ENCODE data around the gene PGBD1.
"Not testable (repeated sequence)": the region's sequence is repeated elsewhere in the genome, so short reads cannot be mapped to it uniquely, and the experiment has no call there.

PGBD1 gene

DNA sequence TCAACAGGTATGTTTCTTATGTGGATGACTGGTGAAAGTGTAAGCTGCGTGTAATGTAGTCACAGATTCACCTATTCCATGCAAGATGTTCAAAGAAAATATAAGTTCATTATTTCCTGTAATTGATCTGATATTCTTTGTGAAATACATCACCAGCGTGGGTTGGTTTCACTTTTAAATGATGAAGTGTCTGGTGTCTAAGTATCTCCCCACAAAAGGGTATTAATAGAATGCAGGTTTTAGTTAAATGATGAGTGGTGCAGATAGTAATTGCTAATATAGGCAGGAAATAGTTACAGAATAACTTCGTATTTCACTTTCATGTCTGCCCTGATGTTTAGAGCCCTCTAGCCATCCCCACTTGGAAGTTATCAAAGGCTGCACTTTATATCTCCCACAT, 22.2 kb downstream of the PGBD1 start:
- no peaks in the 10 kb centered on the region for H3K79me1 ChIP-seq (ENCODE audit: low read length)
- WGBS (ENCODE audit: extremely low coverage, insufficient coverage, low lambda C conversion rate) = no CpG with 5 or more reads among the region's 3 CpGs

GRCh38 chr6:28306363-28306762, 25.0 kb downstream of the PGBD1 start:
- H3K27me3 ChIP-seq (ENCODE audit: insufficient read depth, low read length, poor library complexity); H2AK5ac ChIP-seq (ENCODE audit: low read length); H3K56ac ChIP-seq (ENCODE audit: low read length); H2BK5ac ChIP-seq (ENCODE audit: low read length); H2BK15ac ChIP-seq (replicated peaks; ENCODE audit: low read depth); H3K36me3 ChIP-seq (ENCODE audit: control insufficient read depth, insufficient read depth, low read length); H3K4me2 ChIP-seq (ENCODE audit: low read length); H3K4me1 ChIP-seq (ENCODE audit: control insufficient read depth, low read depth, low read length); H3K79me1 ChIP-seq (ENCODE audit: low read length); H3K23ac ChIP-seq (ENCODE audit: low read length); H3K4me3 ChIP-seq (ENCODE audit: low read length); H4K5ac ChIP-seq (ENCODE audit: low read length); H3K27ac ChIP-seq (ENCODE audit: low read depth, low read length); DNase-seq; H4K8ac ChIP-seq (ENCODE audit: low read depth, low read length); H3K9ac ChIP-seq (ENCODE audit: low read length); H2BK120ac ChIP-seq (ENCODE audit: low read depth, low read length); H3K79me2 ChIP-seq (ENCODE audit: control insufficient read depth, insufficient read depth, low read length); H3K4ac ChIP-seq (ENCODE audit: low read depth, low read length); H3K18ac ChIP-seq (ENCODE audit: low read length): not testable (repeated sequence)

More for the DNA sequence above, 22.2 kb downstream of the PGBD1 start:
- Histone ChIP-seq H3K18ac (ENCODE audit: low read length) (no peak overlapping the region), H4K5ac (ENCODE audit: low read length) (no peak overlapping the region), H3K56ac (ENCODE audit: low read length) (no peak overlapping the region), H3K23ac (ENCODE audit: low read length) (no peak overlapping the region), H3K27ac (ENCODE audit: low read depth, low read length) (no peak overlapping the region), H3K79me2 (ENCODE audit: control insufficient read depth, insufficient read depth, low read length) (no peaks in the 10 kb centered on the region), H3K27me3 (ENCODE audit: insufficient read depth, low read length, poor library complexity) (no peaks in the 10 kb centered on the region), H3K4ac (ENCODE audit: low read depth, low read length) (no peak overlapping the region), H2BK15ac (replicated peaks; ENCODE audit: low read depth) (no peak overlapping the region), H3K4me1 (ENCODE audit: control insufficient read depth, low read depth, low read length) (no peaks in the 10 kb centered on the region), H2BK5ac (ENCODE audit: low read length) (no peak overlapping the region), H2BK120ac (ENCODE audit: low read depth, low read length) (no peak overlapping the region), H3K4me2 (ENCODE audit: low read length) (no peak overlapping the region), H3K36me3 (ENCODE audit: control insufficient read depth, insufficient read depth, low read length) (no peaks in the 10 kb centered on the region), H2AK5ac (ENCODE audit: low read length) (no peak overlapping the region), H3K4me3 (ENCODE audit: low read length) (no peak overlapping the region), H3K9ac (ENCODE audit: low read length) (no peak overlapping the region), H4K8ac (ENCODE audit: low read depth, low read length) (no peak overlapping the region)
- no peak for DNase-seq

GRCh38 chr6:28311139-28311823, 29.9 kb downstream of the PGBD1 start:
- H3K79me1 ChIP-seq (ENCODE audit: low read length) = no peaks in the 10 kb centered on the region
- no peak overlapping the region for H3K27ac ChIP-seq (ENCODE audit: low read depth, low read length)
- no peak overlapping the region for H2AK5ac ChIP-seq (ENCODE audit: low read length)
- no peak overlapping the region for H3K23ac ChIP-seq (ENCODE audit: low read length)
- no peaks in the 10 kb centered on the region for H3K36me3 ChIP-seq (ENCODE audit: control insufficient read depth, insufficient read depth, low read length)
- H2BK15ac ChIP-seq (replicated peaks; ENCODE audit: low read depth) = no peak overlapping the region
- DNase-seq = no peak
- H3K4me3 ChIP-seq (ENCODE audit: low read length) = no peak overlapping the region
- no peaks in the 10 kb centered on the region for H3K27me3 ChIP-seq (ENCODE audit: insufficient read depth, low read length, poor library complexity)
- H3K18ac ChIP-seq (ENCODE audit: low read length) = no peak overlapping the region
- no peak overlapping the region for H3K4me2 ChIP-seq (ENCODE audit: low read length)
- no peak overlapping the region for H3K56ac ChIP-seq (ENCODE audit: low read length)
- no peak overlapping the region for H3K4ac ChIP-seq (ENCODE audit: low read depth, low read length)
- WGBS (ENCODE audit: extremely low coverage, insufficient coverage, low lambda C conversion rate) = no CpG with 5 or more reads among the region's 9 CpGs
- H2BK120ac ChIP-seq (ENCODE audit: low read depth, low read length) = no peak overlapping the region
- H4K5ac ChIP-seq (ENCODE audit: low read length) = no peak overlapping the region
- H3K79me2 ChIP-seq (ENCODE audit: control insufficient read depth, insufficient read depth, low read length) = no peaks in the 10 kb centered on the region
- no peaks in the 10 kb centered on the region for H3K4me1 ChIP-seq (ENCODE audit: control insufficient read depth, low read depth, low read length)
- H3K9ac ChIP-seq (ENCODE audit: low read length) = no peak overlapping the region
- H2BK5ac ChIP-seq (ENCODE audit: low read length) = no peak overlapping the region
- no peak overlapping the region for H4K8ac ChIP-seq (ENCODE audit: low read depth, low read length)

- Histone ChIP-seq H3K27ac (ENCODE audit: low read depth, low read length) (no peak overlapping the region), H4K5ac (ENCODE audit: low read length) (no peak overlapping the region), H4K8ac (ENCODE audit: low read depth, low read length) (no peak overlapping the region), H2BK15ac (replicated peaks; ENCODE audit: low read depth) (no peak overlapping the region), H2BK5ac (ENCODE audit: low read length) (no peak overlapping the region), H3K4me3 (ENCODE audit: low read length) (no peak overlapping the region), H3K56ac (ENCODE audit: low read length) (no peak overlapping the region), H3K4me2 (ENCODE audit: low read length) (no peak overlapping the region), H2BK120ac (ENCODE audit: low read depth, low read length) (no peak overlapping the region), H3K18ac (ENCODE audit: low read length) (no peak overlapping the region), H3K4me1 (ENCODE audit: control insufficient read depth, low read depth, low read length) (no peaks in the 10 kb centered on the region), H3K4ac (ENCODE audit: low read depth, low read length) (no peak overlapping the region), H3K36me3 (ENCODE audit: control insufficient read depth, insufficient read depth, low read length) (no peaks in the 10 kb centered on the region), H3K79me2 (ENCODE audit: control insufficient read depth, insufficient read depth, low read length) (no peaks in the 10 kb centered on the region), H3K23ac (ENCODE audit: low read length) (no peak overlapping the region), H3K27me3 (ENCODE audit: insufficient read depth, low read length, poor library complexity) (no peaks in the 10 kb centered on the region), H3K9ac (ENCODE audit: low read length) (no peak overlapping the region), H2AK5ac (ENCODE audit: low read length) (no peak overlapping the region), H3K79me1 (ENCODE audit: low read length) (no peaks in the 10 kb centered on the region)
- no peak for DNase-seq
- no CpG with 5 or more reads among the region's 23 CpGs for WGBS (ENCODE audit: extremely low coverage, insufficient coverage, low lambda C conversion rate)
These were observed 31.6 kb downstream of the PGBD1 start for GRCh38 chr6:28312939-28313338.

DNA sequence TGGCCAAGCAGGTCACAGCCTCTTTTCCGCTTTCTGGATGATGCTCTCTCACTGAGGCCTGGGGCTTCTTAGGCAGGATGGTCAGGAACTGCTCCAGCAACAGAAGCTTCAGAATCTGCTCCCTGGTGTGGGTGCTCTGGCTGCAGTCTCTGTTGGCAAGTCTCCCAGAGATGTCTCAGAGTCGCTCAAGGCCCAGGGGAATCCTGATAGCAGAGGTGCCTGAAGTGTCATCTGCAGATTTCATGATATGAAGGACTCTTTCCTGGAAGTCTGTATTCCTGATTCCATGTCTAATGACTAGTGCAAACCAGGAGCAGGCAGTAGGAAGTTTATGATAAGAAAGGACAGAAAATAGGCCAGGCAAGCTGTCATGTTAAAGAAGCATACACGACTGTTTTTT, 34.3 kb downstream of the PGBD1 start:
- Histone ChIP-seq H3K56ac (ENCODE audit: low read length) (no peak overlapping the region), H3K4me3 (ENCODE audit: low read length) (no peak overlapping the region), H3K18ac (ENCODE audit: low read length) (no peak overlapping the region), H3K9ac (ENCODE audit: low read length) (no peak overlapping the region), H3K27ac (ENCODE audit: low read depth, low read length) (no peak overlapping the region), H3K23ac (ENCODE audit: low read length) (no peak overlapping the region), H3K4ac (ENCODE audit: low read depth, low read length) (no peak overlapping the region), H3K4me1 (ENCODE audit: control insufficient read depth, low read depth, low read length) (no peaks in the 10 kb centered on the region), H4K8ac (ENCODE audit: low read depth, low read length) (no peak overlapping the region), H2BK15ac (replicated peaks; ENCODE audit: low read depth) (no peak overlapping the region), H3K79me1 (ENCODE audit: low read length) (no peaks in the 10 kb centered on the region), H3K36me3 (ENCODE audit: control insufficient read depth, insufficient read depth, low read length) (no peaks in the 10 kb centered on the region), H3K4me2 (ENCODE audit: low read length) (no peak overlapping the region), H2AK5ac (ENCODE audit: low read length) (no peak overlapping the region), H3K27me3 (ENCODE audit: insufficient read depth, low read length, poor library complexity) (no peaks in the 10 kb centered on the region), H3K79me2 (ENCODE audit: control insufficient read depth, insufficient read depth, low read length) (no peaks in the 10 kb centered on the region), H2BK5ac (ENCODE audit: low read length) (no peak overlapping the region), H4K5ac (ENCODE audit: low read length) (no peak overlapping the region), H2BK120ac (ENCODE audit: low read depth, low read length) (no peak overlapping the region)
- no peak for DNase-seq
- WGBS (ENCODE audit: extremely low coverage, insufficient coverage, low lambda C conversion rate) = no CpG with 5 or more reads among the region's 3 CpGs

DNA sequence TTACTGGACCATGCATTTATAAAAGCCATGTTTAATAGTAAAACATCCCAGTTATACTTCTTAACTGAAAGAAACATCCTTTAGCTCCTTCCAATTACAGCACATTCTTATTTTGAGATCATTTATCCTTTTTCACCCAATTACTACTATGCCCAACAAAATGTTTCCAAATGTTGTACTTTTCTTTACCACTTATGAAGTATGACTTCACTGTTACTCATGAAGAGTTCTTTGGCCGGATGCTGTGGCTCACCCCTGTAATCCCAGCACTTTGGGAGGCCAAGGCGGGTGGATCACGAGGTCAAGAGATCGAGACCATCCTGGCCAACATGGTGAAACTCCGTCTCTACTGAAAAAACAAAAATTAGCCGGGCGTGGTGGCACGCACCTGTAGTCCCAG, 36.5 kb downstream of the PGBD1 start:
- not testable (repeated sequence) for H3K23ac ChIP-seq (ENCODE audit: low read length); H2BK120ac ChIP-seq (ENCODE audit: low read depth, low read length); H4K5ac ChIP-seq (ENCODE audit: low read length); H3K4me1 ChIP-seq (ENCODE audit: control insufficient read depth, low read depth, low read length); H3K9ac ChIP-seq (ENCODE audit: low read length); H3K27me3 ChIP-seq (ENCODE audit: insufficient read depth, low read length, poor library complexity); H2BK5ac ChIP-seq (ENCODE audit: low read length); H3K36me3 ChIP-seq (ENCODE audit: control insufficient read depth, insufficient read depth, low read length); H3K27ac ChIP-seq (ENCODE audit: low read depth, low read length); H3K79me2 ChIP-seq (ENCODE audit: control insufficient read depth, insufficient read depth, low read length); H3K4me3 ChIP-seq (ENCODE audit: low read length); H2BK15ac ChIP-seq (replicated peaks; ENCODE audit: low read depth); H3K4ac ChIP-seq (ENCODE audit: low read depth, low read length); DNase-seq; H3K56ac ChIP-seq (ENCODE audit: low read length); H3K4me2 ChIP-seq (ENCODE audit: low read length); H4K8ac ChIP-seq (ENCODE audit: low read depth, low read length); H2AK5ac ChIP-seq (ENCODE audit: low read length); H3K79me1 ChIP-seq (ENCODE audit: low read length); H3K18ac ChIP-seq (ENCODE audit: low read length)
- no CpG with 5 or more reads among the region's 8 CpGs for WGBS (ENCODE audit: extremely low coverage, insufficient coverage, low lambda C conversion rate)

All from mesendoderm (in vitro differentiated cells).